ENCODE data around the gene EFNB3.

Gene EFNB3, protein sequence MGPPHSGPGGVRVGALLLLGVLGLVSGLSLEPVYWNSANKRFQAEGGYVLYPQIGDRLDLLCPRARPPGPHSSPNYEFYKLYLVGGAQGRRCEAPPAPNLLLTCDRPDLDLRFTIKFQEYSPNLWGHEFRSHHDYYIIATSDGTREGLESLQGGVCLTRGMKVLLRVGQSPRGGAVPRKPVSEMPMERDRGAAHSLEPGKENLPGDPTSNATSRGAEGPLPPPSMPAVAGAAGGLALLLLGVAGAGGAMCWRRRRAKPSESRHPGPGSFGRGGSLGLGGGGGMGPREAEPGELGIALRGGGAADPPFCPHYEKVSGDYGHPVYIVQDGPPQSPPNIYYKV

DNA sequence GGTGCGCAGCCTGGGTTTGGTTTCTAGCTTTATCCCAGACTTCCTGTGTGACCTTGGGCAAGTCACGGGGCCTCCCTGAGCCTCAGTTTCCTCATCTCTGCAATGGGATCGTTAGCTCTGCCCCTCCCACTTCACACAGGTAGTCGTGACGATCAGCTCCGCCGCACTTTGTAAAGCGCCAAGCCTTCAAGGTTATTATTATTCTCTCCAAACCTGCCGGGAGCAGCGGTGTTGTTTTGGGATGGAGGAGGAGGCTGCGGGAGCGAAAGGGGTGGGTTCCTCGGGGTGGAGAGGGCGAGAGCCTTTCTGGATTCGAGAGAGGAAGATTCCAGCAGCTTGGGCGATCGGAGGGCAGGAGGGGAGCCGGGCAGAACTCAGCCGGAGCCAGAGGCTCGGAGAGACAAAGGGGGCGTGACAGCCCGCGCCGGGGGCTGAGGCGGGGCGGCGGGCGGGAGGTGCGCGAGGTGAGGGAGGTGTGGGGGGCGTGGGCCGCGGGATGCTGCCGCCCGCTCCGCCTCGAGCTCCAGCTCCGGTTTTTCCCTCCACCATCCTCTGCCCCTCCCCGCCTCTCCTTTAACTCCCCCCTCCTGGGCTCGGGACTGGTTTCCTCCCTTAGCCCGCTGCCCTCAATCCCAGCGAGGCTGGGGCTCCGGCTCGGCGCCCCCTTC lies at the start of gene EFNB3:
TSS of gene EFNB3 (plus strand) at position 602 of the 668 bp plus-strand sequence. CDS start 397 bp downstream, outside the sequence.
- TF ChIP-seq, protein P1, sequence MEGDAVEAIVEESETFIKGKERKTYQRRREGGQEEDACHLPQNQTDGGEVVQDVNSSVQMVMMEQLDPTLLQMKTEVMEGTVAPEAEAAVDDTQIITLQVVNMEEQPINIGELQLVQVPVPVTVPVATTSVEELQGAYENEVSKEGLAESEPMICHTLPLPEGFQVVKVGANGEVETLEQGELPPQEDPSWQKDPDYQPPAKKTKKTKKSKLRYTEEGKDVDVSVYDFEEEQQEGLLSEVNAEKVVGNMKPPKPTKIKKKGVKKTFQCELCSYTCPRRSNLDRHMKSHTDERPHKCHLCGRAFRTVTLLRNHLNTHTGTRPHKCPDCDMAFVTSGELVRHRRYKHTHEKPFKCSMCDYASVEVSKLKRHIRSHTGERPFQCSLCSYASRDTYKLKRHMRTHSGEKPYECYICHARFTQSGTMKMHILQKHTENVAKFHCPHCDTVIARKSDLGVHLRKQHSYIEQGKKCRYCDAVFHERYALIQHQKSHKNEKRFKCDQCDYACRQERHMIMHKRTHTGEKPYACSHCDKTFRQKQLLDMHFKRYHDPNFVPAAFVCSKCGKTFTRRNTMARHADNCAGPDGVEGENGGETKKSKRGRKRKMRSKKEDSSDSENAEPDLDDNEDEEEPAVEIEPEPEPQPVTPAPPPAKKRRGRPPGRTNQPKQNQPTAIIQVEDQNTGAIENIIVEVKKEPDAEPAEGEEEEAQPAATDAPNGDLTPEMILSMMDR (IDR thresholded peaks at IDR 0.05; ENCODE audit: extremely low read depth, missing control alignments), result no peak
- no peak for DNase-seq (ENCODE audit: low spot score)

DNA sequence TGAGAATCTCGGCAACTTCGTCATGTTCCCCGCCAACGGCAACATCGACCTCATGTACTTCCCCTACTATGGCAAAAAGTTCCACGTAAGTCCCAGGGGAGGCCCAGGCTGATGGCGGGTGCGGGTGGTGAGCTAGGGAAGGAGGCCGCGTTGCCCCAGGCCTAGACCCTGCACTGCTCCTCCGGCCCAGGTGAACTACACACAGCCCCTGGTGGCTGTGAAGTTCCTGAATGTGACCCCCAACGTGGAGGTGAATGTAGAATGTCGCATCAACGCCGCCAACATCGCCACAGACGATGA lies 49.5 kb upstream of the EFNB3 start:
- DNase-seq (ENCODE audit: low spot score), result no peak
- TF ChIP-seq, protein P1 (IDR thresholded peaks at IDR 0.05; ENCODE audit: extremely low read depth, missing control alignments), result no peak

DNA sequence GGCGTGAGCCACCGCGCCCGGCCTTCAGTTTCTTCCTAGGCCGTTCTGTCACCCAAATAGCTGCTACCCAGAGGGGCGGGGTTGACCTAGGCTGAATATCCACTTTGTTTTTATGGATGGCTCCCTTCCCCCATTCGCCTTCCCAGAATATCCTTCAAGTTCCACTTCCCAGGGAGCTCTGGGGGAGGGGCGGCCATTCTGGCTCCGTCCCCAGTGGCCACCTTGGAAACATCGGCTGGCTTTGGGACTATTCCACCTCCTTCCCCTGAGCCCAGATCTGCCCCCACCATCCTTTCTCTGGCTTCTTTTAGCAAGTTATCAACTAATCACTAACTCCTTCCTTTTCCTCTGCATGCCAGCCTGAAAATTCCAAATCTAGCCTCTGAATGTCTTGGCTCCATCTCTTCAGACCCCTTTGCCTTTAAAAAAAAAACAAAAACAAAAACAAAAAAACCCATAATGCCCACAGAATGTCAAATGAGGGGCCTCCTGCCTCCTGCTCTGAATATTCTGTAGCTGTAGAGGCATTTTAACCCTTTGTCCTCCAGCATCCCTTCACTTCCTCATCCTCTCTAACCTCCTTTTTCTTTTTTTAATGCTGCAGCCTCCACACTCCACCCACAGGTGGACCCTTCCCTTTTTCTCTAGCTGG lies 47.9 kb upstream of the EFNB3 start:
- no peak for DNase-seq (ENCODE audit: low spot score)
- TF ChIP-seq, protein P1 (IDR thresholded peaks at IDR 0.05; ENCODE audit: extremely low read depth, missing control alignments), result no peak

DNA sequence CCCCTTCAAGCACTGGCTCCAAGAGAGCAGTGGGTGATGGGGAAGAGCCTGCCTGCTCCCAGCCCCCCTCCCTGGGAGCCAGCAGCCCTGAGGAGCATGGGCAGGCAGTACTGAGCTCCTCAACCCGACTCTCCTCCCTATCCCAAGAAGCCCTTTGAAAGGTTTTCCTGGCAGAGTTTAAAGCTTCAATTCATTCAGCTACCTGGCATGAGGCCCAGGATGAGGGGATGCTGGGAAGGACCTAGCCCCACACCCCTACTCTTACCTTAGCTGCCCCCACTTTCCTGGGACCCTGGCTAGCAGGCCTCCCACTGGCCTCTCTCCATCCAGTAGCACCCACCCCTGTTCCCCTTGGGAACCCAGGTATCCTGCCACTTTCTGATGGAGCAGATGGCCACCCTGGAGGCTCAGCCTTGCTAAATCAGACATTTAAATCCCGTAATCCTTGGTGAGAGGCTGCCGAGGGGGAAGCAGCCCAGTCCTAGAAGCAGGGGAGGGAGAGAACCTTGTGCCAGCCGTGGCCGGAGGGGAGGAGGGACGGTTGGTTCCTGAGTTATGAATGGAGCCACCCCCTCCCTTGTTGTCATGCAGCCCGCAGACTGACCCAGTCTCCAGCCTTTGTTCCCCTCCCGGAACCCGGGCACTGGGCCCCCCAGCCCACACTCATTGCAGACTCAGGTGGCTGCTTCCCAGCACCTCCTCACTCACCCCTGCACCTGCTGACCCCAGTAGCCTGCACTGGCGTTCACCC lies 37.2 kb upstream of the EFNB3 start:
- TF ChIP-seq, protein P1 (IDR thresholded peaks at IDR 0.05; ENCODE audit: extremely low read depth, missing control alignments), result no peak

DNA sequence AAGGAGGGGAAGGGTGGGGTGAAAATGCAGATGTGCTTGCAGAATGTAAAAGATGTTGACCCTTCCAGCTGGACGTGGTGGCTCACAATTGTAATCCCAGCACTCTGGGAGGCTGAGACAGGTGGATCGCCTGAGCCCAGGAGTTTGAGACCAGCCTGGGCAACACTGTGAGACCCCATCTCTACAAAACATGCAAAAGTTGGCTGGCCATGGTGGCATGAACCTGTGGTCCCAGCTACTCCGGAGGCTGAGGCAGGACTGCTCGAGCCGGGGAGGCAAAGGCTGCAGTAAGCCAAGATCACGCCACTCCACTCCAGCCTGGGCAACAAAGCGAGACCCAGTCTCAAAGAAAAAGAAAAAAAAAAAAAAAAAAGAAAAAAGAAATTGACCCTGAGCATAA lies 36.5 kb upstream of the EFNB3 start:
- TF ChIP-seq, protein P1 (IDR thresholded peaks at IDR 0.05; ENCODE audit: extremely low read depth, missing control alignments), result no peak
- no peak for DNase-seq (ENCODE audit: low spot score)

More for the DNA sequence above, 37.2 kb upstream of the EFNB3 start:
- DNase-seq (ENCODE audit: low spot score), result no peak

DNA sequence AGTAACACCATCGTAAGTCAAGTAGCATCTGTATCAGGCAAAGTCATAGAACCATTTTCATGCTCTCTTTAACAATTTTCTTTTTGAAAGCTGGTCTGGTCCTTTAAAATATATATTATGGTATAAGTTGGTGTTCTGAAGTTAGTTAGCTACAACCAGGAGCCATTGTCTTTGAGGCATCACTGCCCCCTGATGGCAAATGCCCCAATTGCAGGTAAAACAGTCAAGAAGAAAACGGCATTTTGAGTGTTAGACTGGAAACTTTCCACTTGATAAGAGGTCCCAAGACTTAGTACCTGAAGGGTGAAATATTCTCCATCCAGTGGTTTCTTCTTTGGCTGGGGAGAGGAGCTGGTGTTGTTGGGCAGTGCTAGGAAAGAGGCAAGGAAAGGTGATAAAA lies 31.8 kb upstream of the EFNB3 start:
- TF ChIP-seq, protein P1 (IDR thresholded peaks at IDR 0.05; ENCODE audit: extremely low read depth, missing control alignments), result peak; percentile 13
- no peak for DNase-seq (ENCODE audit: low spot score)
